HG03575 (cell line): Measurements from ENCODE around the gene TRIM6.
A peak's percentile ranks its signal among the peaks of the same experiment; 100 is the strongest.
"Not testable (repeated sequence)": the region's sequence is repeated elsewhere in the genome, so short reads cannot be mapped to it uniquely, and the experiment has no call there.

ENCODE experiments used
- ATAC-seq: cut with Tn5 transposase; IDR thresholded peaks from one replicate; pipeline ENCODE4 v1.9.1; 2021; ENCODE audit not compliant: unreplicated experiment, insufficient number of reproducible peaks, low FRiP score; ENCODE audit errors: extremely low read depth

TRIM6 gene

GRCh38 chr11:5596607-5597201 is at the start of gene TRIM6:
Gene TRIM6 (plus strand): TSS chr11:5596637. CDS start chr11:5596898, 261 bp downstream.
- no peak for ATAC-seq

GRCh38 chr11:5547982-5548381 is 48.5 kb upstream of the TRIM6 start:
- ATAC-seq, result no peak

- no peak for ATAC-seq
Measured at GRCh38 chr11:5548440-5548839, 48.0 kb upstream of the TRIM6 start, which contains the start of gene OR52H1. Gene OR52H1 (minus strand): TSS chr11:5548540. CDS start chr11:5545505, 3,035 bp downstream.

- ATAC-seq, result peak; percentile 73
Measured at GRCh38 chr11:5550440-5551095, 45.9 kb upstream of the TRIM6 start.

GRCh38 chr11:5553343-5553742 is 43.1 kb upstream of the TRIM6 start:
- no peak for ATAC-seq

GRCh38 chr11:5556596-5557188 is 39.7 kb upstream of the TRIM6 start:
- no peak for ATAC-seq

- no peak for ATAC-seq
Measured at GRCh38 chr11:5557751-5558150, 38.7 kb upstream of the TRIM6 start.

GRCh38 chr11:5564259-5565019 is 32.0 kb upstream of the TRIM6 start:
- no peak for ATAC-seq

- no peak for ATAC-seq
Measured at GRCh38 chr11:5574654-5575053, 21.8 kb upstream of the TRIM6 start.

GRCh38 chr11:5575152-5575551 is 21.3 kb upstream of the TRIM6 start:
- no peak for ATAC-seq

GRCh38 chr11:5577101-5577500 is 19.3 kb upstream of the TRIM6 start:
- no peak for ATAC-seq

- ATAC-seq, result no peak
Measured at GRCh38 chr11:5580577-5580976, 15.9 kb upstream of the TRIM6 start, which contains the start of gene OR52B6. Gene OR52B6 (plus strand): TSS chr11:5580877. CDS start chr11:5580877, 0 bp downstream.

- ATAC-seq, result no peak
Measured at GRCh38 chr11:5581014-5581413, 15.4 kb upstream of the TRIM6 start.

GRCh38 chr11:5584458-5584857 is 12.0 kb upstream of the TRIM6 start:
- not testable (repeated sequence) for ATAC-seq

GRCh38 chr11:5589906-5590305 is 6.5 kb upstream of the TRIM6 start:
- ATAC-seq, result not testable (repeated sequence)

- no peak for ATAC-seq
Measured at GRCh38 chr11:5591613-5592012, 4.8 kb upstream of the TRIM6 start.

GRCh38 chr11:5592615-5593014 is 3.8 kb upstream of the TRIM6 start:
- no peak for ATAC-seq

GRCh38 chr11:5593146-5593545 is 3.3 kb upstream of the TRIM6 start:
- no peak for ATAC-seq

- ATAC-seq, result no peak
Measured at GRCh38 chr11:5597953-5598352, 1.5 kb downstream of the TRIM6 start.
